ENCODE results near the gene DACH1.
"Not testable (repeated sequence)": the region's sequence is repeated elsewhere in the genome, so short reads cannot be mapped to it uniquely, and the experiment has no call there.

The DACH1 gene

GRCh38 chr13:71785361-71785760 is 81.6 kb downstream of the DACH1 start:
- TF ChIP-seq CTCF (conservative IDR thresholded peaks at IDR 0.05; ENCODE audit: low read depth, low read length): no peak
- no peak overlapping the region for H3K4me3 ChIP-seq (ENCODE audit: low read depth, low read length)
- DNase-seq (ENCODE audit: low read depth): no peak

- H3K4me3 ChIP-seq (ENCODE audit: low read depth, low read length): no peak overlapping the region
- no peak for DNase-seq (ENCODE audit: low read depth)
- TF ChIP-seq CTCF (conservative IDR thresholded peaks at IDR 0.05; ENCODE audit: low read depth, low read length): no peak
Measured at GRCh38 chr13:71780546-71780945, 86.5 kb downstream of the DACH1 start.

GRCh38 chr13:71778998-71779397 is 88.0 kb downstream of the DACH1 start:
- H3K4me3 ChIP-seq (ENCODE audit: low read depth, low read length); DNase-seq (ENCODE audit: low read depth): not testable (repeated sequence)

DNA sequence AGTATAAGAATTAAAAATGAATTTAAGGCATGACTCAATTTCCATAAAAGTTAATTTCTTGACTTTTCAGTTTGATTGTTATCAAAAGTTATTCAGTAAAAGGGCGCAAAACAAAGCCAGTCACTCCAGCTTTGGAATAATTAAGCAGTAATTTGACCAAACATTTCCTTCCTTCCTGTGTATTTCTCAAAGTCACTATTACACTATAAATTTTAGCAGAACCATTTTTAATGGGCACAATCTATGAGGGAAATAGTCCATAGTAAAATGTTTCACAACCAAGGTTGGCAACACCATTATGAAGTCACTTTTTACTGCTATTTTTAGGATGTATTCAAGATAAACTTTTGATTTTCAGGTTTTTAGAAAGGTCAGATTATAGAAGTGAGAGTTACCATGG is 91.0 kb downstream of the DACH1 start:
- no peak for DNase-seq (ENCODE audit: low read depth)
- TF ChIP-seq CTCF (conservative IDR thresholded peaks at IDR 0.05; ENCODE audit: low read depth, low read length): no peak
- H3K4me3 ChIP-seq (ENCODE audit: low read depth, low read length): no peak overlapping the region

- no peak for TF ChIP-seq CTCF (conservative IDR thresholded peaks at IDR 0.05; ENCODE audit: low read depth, low read length)
- no peak overlapping the region for H3K4me3 ChIP-seq (ENCODE audit: low read depth, low read length)
- DNase-seq (ENCODE audit: low read depth): no peak
Measured at GRCh38 chr13:71774863-71775262, 92.1 kb downstream of the DACH1 start.

- TF ChIP-seq CTCF (conservative IDR thresholded peaks at IDR 0.05; ENCODE audit: low read depth, low read length): no peak
- no peak overlapping the region for H3K4me3 ChIP-seq (ENCODE audit: low read depth, low read length)
- DNase-seq (ENCODE audit: low read depth): no peak
Measured at GRCh38 chr13:71773531-71773930, 93.5 kb downstream of the DACH1 start.

GRCh38 chr13:71772361-71772760 is 94.6 kb downstream of the DACH1 start:
- H3K4me3 ChIP-seq (ENCODE audit: low read depth, low read length): no peak overlapping the region
- DNase-seq (ENCODE audit: low read depth): no peak
- TF ChIP-seq CTCF (conservative IDR thresholded peaks at IDR 0.05; ENCODE audit: low read depth, low read length): no peak

GRCh38 chr13:71771144-71771543 is 95.9 kb downstream of the DACH1 start:
- H3K4me3 ChIP-seq (ENCODE audit: low read depth, low read length): no peak overlapping the region
- no peak for DNase-seq (ENCODE audit: low read depth)
- no peak for TF ChIP-seq CTCF (conservative IDR thresholded peaks at IDR 0.05; ENCODE audit: low read depth, low read length)
